ENCODE data around the gene VGLL1. TPM values are rescaled to one million over a fixed set of nuclear protein-coding genes. Genes with fewer than 3 reads are reported as not detected.

VGLL1 gene
- total RNA-seq, 1 experiment from 2014 or later, result not detected

DNA sequence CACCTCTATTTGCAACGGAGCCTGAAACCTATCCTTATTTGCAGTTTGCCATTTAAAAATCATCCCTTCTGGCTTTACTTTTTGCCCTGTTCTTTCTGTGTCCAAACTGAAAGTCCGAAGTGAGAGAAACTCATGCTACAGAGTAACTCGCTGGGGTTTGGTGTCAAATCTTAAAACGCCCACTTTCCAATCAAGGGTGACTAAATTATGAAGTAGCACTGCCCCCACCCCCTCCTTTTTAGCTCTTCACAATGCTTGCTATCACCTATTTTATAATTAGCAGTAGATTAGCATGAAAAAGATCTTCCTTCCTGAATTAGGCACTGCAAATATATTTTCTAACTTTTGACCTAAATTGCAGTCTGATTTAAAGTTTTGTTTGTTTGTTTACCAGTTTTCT lies 52.5 kb downstream of the VGLL1 start:
- Mint-ChIP-seq H3K4me1 (ENCODE audit: insufficient read depth, unreplicated experiment) (no peaks in the 10 kb centered on the region), H3K27ac (ENCODE audit: low read depth, unreplicated experiment) (no peak overlapping the region), H3K9me3 (ENCODE audit: unreplicated experiment) (no peaks in the 10 kb centered on the region), H3K4me3 (ENCODE audit: unreplicated experiment) (no peak overlapping the region), H3K27me3 (ENCODE audit: insufficient read depth, unreplicated experiment) (peaks cover 56% of the 10 kb centered on the region), H3K36me3 (ENCODE audit: insufficient read depth, unreplicated experiment) (no peaks in the 10 kb centered on the region)
- ChIA-PET POLR2A (interaction anchor here (1.5 kb wide), 1 partner anchor 12 kb away, joined by 4 read pairs; no protein-coding TSS in a partner anchor), CTCF (interaction anchor here (0.7 to 2.1 kb wide), 3 partner anchors 9 to 1137 kb away, joined by 3 to 4 read pairs (median 3); no protein-coding TSS in a partner anchor)
- intact Hi-C loops (cut with micrococcal nuclease), result no loop called here
- no TSS peak for BruUV-seq (replicated peaks)
- no peak for DNase-seq (ENCODE audit: unreplicated experiment)
- TF ChIP-seq CTCF (IDR thresholded peaks at IDR 0.05; ENCODE audit: unreplicated experiment), result no peak

- no TSS peak for BruUV-seq (replicated peaks)
- Mint-ChIP-seq H3K9me3 (ENCODE audit: unreplicated experiment) (no peaks in the 10 kb centered on the region), H3K27me3 (ENCODE audit: insufficient read depth, unreplicated experiment) (peaks cover 49% of the 10 kb centered on the region), H3K4me1 (ENCODE audit: insufficient read depth, unreplicated experiment) (no peaks in the 10 kb centered on the region), H3K36me3 (ENCODE audit: insufficient read depth, unreplicated experiment) (no peaks in the 10 kb centered on the region), H3K4me3 (ENCODE audit: unreplicated experiment) (no peak overlapping the region), H3K27ac (ENCODE audit: low read depth, unreplicated experiment) (no peak overlapping the region)
- intact Hi-C loops (cut with micrococcal nuclease), result no loop called here
- POLR2A ChIA-PET, result interaction anchor here (1.5 kb wide), 1 partner anchor 13 kb away, joined by 4 read pairs; no protein-coding TSS in a partner anchor
- CTCF ChIA-PET, result interaction anchor here (0.7 to 2.3 kb wide), 3 partner anchors 7 to 60 kb away, joined by 3 to 7 read pairs (median 4); no protein-coding TSS in a partner anchor
- no peak for DNase-seq (ENCODE audit: unreplicated experiment)
- TF ChIP-seq CTCF (IDR thresholded peaks at IDR 0.05; ENCODE audit: unreplicated experiment), result no peak
These were observed 53.2 kb downstream of the VGLL1 start for GRCh38 chrX:136585262-136585661.

DNA sequence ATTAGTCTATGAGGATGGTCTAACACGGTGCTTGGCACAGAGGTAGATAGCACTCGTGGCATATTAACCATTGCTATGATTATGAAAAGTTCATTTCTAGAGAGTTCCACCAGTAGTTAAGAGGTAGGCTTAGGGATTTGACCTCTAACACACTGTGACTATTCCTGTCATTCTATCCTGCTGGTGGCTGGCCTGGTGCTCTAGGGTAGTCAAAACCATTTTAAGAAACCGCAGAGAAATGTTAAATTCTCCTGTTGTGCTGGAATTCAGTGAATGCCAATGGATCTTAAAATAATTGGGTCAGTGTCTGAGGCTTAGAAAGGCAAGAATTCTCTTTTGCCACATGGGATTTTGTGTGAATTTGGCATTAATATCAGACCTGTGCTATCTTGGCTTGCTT lies 53.9 kb downstream of the VGLL1 start:
- intact Hi-C loops (cut with micrococcal nuclease), result no loop called here
- H3K36me3 Mint-ChIP-seq (ENCODE audit: insufficient read depth, unreplicated experiment), result no peaks in the 10 kb centered on the region

DNA sequence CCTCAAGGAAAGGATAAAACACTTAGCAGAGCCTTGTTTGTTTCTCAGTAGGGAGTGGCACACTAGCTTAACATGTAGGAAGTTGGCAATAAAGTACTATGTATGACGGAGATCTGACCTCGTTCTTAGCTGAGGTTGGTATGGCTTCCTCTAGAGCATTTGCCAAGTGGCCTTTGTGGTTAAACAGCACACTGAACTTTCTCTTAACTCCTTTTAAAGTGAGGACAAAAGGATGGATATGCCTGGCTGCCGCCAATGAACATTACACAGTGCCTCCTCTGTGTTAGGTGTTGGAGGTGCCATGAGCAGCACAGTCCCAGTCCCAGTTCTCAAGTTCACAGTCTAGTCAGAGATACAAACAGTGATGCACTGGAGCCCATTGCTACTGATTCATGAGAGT lies 54.4 kb downstream of the VGLL1 start:
- DNase-seq (ENCODE audit: unreplicated experiment), result no peak
- POLR2A ChIA-PET, result no interaction called here
- no peak for TF ChIP-seq CTCF (IDR thresholded peaks at IDR 0.05; ENCODE audit: unreplicated experiment)
- no TSS peak for BruUV-seq (replicated peaks)
- no peaks in the 10 kb centered on the region for H3K9me3 Mint-ChIP-seq (ENCODE audit: unreplicated experiment)
- intact Hi-C loops (cut with micrococcal nuclease), result no loop called here
- H3K4me3 Mint-ChIP-seq (ENCODE audit: unreplicated experiment), result no peak overlapping the region
- H3K27me3 Mint-ChIP-seq (ENCODE audit: insufficient read depth, unreplicated experiment), result peaks cover 38% of the 10 kb centered on the region
- H3K36me3 Mint-ChIP-seq (ENCODE audit: insufficient read depth, unreplicated experiment), result no peaks in the 10 kb centered on the region
- CTCF ChIA-PET, result interaction anchor here (0.8 to 2.3 kb wide), 3 partner anchors 8 to 955 kb away, joined by 3 to 7 read pairs (median 3); no protein-coding TSS in a partner anchor
- H3K4me1 Mint-ChIP-seq (ENCODE audit: insufficient read depth, unreplicated experiment), result no peaks in the 10 kb centered on the region
- H3K27ac Mint-ChIP-seq (ENCODE audit: low read depth, unreplicated experiment), result no peak overlapping the region

More for the DNA sequence above, 53.9 kb downstream of the VGLL1 start:
- H3K27me3 Mint-ChIP-seq (ENCODE audit: insufficient read depth, unreplicated experiment), result peaks cover 42% of the 10 kb centered on the region
- ChIA-PET CTCF (interaction anchor here (2.3 kb wide), 1 partner anchor 8 kb away, joined by 7 read pairs; no protein-coding TSS in a partner anchor), POLR2A (no interaction called here)
- no peak overlapping the region for H3K4me3 Mint-ChIP-seq (ENCODE audit: unreplicated experiment)
- no peak for TF ChIP-seq CTCF (IDR thresholded peaks at IDR 0.05; ENCODE audit: unreplicated experiment)
- no peak overlapping the region for H3K27ac Mint-ChIP-seq (ENCODE audit: low read depth, unreplicated experiment)
- H3K9me3 Mint-ChIP-seq (ENCODE audit: unreplicated experiment), result no peaks in the 10 kb centered on the region
- DNase-seq (ENCODE audit: unreplicated experiment), result no peak
- no TSS peak for BruUV-seq (replicated peaks)
- H3K4me1 Mint-ChIP-seq (ENCODE audit: insufficient read depth, unreplicated experiment), result no peaks in the 10 kb centered on the region
